Hepatic stellate cell (primary cell): ENCODE results near the gene THEM5.
"Not testable (repeated sequence)": the region's sequence is repeated elsewhere in the genome, so short reads cannot be mapped to it uniquely, and the experiment has no call there.

Experiments used
- DNase-seq: peaks from one replicate; pipeline ENCODE4 v3.0.0; 2011; ENCODE audit warnings: low spot score

Gene THEM5, protein sequence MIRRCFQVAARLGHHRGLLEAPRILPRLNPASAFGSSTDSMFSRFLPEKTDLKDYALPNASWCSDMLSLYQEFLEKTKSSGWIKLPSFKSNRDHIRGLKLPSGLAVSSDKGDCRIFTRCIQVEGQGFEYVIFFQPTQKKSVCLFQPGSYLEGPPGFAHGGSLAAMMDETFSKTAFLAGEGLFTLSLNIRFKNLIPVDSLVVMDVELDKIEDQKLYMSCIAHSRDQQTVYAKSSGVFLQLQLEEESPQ

DNA sequence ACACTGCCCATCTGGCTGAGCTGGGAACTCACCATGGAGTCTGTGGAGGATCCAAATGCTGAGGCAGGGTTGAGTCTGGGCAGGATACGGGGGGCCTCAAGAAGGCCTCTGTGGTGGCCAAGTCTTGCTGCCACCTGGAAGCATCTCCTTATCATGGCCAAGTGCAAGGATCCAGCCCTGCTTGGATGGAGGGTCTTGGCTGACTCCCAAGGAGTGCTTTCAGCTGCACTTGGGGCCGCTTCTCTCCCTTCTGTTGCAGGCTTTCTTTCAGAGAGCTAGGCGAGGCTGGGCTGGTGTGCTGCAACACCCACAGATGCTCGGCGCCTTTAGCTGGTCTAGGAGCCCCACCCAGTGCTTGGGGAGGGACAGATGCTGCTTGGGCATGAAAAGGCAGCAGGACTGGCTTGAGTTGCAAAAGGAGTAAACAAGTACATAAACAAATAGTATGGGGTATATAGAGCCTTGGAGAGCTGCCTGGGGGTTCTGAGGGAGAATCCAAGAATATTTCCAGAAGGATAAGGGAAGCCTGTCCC, at the start of gene THEM5:
THEM5 (minus strand) TSS at position 302 of the 533 bp plus-strand sequence; CDS start at position 155, 147 bp downstream.
- DNase-seq: no peak

DNA sequence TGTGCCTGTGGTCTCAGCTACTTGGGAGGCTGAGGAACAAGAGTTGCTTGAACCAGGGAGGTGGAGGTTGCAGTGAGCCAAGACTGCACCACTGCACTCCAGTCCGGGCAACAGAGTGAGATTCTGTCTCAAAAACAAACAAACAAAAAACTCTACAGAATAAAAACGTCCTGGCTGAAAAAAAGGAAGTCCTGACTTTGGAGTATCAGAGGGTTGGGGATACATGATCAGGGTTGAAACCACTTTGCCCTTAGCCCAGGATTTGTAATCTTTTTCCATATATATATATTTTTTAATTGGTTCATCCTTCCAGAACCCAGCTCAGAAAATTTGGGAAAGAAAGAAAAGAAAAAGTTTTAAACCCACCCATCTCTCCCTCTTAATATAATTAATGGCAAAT, 49.3 kb upstream of the THEM5 start:
- DNase-seq: no peak

DNA sequence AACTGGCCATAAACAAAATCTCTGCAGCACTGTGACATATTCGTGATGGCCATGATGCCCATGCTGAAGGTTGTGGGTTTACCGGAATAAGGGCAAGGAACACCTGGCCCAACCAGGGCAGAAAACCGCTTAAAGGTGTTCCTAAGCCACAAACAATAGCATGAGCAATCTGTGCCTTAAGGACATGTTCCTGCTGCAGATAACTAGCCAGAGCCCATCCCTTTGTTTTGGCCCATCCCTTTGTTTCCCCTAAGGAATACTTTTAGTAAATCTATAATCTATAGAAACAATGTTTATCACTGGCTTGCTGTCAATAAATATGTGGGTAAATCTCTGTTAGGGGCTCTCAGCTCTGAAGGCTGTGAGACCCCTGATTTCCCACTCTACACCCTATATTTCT, 47.3 kb upstream of the THEM5 start:
- DNase-seq: not testable (repeated sequence)

DNA sequence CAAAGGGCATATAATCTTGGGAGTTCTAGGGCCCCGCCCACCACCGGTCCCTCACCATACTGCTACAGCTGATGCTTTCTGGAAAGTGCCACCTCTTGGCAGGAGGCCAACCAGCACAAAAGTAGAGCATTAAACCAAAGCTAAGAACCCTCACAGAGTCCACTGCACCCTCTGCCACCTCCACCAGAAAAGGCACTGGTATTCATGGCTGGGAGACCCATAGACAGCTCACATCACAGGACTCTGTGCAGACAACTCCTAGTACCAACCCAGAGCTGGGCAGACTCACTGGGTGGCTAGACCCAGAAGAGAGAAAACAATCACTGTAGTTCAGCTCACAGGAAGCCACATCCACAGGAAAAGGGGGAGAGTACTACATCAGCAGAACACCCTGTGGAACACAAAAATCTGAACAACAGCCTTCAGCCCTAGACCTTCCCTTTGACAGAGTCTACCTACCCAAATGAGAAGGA, 45.0 kb upstream of the THEM5 start:
- no peak for DNase-seq

DNA sequence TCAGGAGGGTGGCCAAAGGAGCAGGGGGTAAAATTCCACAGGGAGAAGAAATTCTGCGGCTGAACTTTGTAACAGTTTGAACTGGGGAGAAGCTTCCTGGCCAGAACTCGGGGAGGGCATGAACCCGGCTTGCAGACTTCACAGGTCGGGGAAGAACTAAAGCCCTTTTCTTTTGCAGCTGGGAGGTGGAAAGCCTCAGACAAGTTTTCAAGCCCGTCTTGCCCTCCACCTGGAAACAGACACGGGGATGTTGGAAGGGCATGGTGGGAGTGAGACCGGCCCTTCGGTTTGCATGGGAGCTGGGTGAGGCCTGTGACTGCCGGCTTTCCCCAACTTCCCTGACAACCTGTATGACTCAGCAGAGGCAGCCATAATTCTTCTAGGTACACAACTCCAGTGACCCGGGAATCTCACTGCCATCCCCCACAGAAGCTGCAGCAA, 44.5 kb upstream of the THEM5 start:
- no peak for DNase-seq

DNA sequence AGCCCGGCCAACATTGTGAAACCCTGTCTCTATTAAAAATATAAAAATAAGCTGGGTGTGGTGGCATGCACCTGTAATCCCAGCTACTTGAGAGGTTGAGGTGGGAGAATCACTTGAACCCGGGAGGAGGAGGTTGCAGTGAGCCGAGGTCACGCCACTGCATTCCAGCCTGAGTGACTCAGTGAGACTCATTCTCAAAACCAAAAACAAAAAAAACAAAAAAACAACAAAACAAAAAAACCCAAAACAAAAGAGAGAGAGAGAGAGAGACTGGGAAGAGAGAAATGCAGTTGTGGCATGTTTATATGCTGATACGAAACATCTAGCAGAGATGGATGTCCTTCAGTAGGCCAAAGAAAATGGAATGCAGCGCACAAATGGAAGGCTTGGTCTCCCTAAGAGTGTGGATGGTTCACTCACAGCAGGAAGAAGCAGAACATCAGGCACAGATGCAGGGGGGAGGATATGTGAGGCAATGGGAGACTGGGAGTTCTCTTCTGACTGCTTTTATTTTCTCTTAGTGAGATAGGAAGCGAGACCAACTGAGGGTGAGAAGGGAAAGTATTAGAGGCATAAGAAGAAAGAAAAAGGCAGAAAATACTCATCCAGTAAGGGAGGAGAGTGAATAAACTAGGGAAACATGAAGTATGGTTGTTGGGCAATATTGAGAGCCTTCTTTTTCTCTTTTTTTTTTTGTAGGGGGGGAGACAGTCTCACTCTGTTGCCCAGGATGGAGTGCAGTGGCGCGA, 39.8 kb upstream of the THEM5 start:
- DNase-seq: no peak

DNA sequence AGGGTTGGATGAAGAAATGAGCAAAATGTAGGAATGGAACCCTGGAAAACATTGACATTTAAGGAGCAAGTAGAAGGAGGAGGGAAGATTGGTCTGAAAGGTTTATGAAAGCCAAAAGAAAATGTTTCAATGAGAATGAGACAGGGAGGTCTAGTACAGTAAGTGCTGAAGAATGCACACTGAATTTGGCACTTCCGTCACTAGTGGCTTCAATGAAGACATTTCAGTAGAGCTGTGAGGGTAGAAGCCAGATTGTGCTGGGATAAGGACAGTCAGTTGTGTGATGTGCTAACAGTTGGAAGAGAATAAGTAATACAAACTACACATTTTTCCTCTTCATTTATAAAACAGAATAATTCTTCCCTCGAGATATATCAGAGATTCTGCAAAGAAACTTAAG, 38.7 kb upstream of the THEM5 start:
- DNase-seq: no peak

DNA sequence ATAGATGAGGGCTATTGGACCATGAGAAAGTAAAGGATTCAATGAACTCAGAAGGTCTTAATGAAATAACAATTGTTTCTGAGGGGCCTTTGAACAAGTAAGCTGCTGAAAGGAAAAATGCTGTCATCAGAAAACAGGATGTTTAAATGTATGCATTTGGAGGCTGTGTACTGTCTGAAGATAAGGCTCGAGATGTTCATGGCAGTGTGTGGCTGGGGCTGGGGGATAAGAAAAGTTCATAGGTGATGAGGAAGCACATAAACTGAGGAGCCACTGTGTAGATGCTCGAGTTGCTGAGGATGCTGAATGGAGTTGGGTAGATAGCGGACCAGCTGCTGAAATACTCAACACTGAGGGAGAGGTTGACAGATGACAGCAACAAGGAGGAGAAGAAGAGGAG, 38.0 kb upstream of the THEM5 start:
- DNase-seq: no peak

DNA sequence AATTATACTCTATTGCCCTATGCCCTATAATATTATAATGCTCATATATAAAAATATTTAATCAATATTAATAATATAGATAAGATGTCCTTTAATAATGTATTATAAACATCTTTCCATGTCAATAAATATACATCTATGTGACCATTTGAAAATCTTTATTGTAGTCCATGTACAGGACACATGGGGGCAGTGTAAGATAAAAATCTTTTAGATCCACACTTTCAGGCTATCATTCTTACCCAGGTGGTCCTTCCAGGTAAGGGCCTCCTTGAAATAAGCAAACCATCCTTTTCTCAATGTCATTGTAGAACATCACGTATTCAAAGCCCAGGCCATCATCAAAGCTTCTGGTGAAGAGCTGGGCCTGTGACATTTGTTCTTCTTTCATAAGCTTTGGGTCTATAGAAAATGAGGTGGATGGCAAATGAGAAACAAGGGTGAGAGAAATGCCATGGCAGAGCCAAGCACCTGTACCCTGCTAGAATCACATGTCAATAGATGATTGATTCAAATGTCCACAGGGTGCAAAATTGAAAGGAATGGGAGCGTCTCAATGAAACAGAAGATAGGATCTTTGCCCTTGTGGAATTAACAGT, 35.6 kb upstream of the THEM5 start:
- DNase-seq: no peak

DNA sequence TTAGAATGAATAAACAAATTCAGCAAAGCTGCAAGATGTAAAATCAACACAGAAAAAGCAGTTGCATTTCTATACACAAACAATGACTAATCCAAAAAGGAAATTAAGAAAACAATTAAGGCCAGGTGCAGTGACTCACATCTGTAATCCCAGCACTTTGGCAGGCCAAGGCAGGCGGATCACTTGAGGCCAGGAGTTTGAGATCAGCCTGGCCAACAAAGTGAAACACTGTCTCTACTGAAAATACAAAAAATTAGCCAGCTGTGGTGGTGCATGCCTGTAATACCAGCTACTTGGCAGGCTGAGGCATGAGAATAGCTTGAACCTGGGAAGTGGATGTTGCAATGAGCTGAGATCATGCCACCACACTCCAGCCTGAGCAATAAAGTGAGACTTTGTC, 33.5 kb upstream of the THEM5 start:
- no peak for DNase-seq

DNA sequence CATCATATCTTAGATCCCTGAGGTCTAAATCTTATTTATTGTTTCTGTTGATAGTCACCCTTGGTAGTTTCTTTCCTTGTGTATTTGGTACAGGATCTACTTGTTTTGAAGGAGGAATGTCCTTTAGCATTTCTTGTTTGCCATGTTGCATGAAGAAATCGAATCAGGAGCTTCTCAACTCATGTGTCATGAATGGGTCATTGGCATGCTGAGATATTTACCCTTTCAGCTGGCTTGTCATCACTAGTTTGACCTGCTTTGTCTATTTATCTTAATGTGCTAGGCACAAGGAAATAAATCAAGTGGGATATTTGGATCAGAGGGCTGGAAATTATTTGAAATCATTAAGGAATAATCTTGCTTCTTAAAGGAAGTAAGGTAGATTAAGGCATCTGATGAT, 32.0 kb upstream of the THEM5 start:
- DNase-seq: no peak

DNA sequence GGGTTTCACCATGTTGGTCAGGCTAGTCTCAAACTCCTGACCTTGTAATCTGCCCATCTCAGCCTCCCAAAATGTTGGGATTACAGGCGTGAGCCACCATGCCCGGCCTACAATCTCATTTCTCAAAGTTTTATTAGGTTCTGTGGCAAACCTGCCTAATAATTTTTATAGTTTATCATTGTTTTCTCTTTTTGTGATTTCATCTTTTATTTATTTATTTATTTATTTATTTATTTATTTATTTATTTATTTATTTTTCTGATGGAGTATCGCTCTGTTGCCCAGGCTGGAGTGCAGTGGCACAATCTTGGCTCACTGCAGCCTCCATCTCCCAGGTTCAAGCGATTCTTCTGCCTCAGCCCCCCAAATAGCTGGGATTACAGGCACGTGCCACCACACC, 31.4 kb upstream of the THEM5 start:
- not testable (repeated sequence) for DNase-seq

DNA sequence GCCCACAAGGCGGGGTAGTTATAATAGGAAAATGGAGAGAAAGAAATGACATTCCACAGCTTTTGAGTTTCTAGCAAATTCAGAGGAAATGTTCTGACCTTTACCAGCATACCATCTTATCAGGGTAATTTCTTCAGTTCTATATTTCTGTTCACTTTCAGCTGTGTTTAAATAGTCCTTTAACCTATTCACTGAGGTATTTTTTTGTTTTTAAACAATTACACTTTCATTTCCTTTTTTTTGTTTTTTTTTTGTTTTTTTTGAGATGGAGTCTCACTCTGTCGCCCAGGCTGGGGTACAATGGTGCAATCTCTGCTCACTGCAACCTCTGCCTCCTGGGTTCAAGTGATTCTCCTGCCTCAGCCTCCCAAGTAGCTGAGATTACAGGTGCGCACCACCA, 30.9 kb upstream of the THEM5 start:
- DNase-seq: not testable (repeated sequence)

DNA sequence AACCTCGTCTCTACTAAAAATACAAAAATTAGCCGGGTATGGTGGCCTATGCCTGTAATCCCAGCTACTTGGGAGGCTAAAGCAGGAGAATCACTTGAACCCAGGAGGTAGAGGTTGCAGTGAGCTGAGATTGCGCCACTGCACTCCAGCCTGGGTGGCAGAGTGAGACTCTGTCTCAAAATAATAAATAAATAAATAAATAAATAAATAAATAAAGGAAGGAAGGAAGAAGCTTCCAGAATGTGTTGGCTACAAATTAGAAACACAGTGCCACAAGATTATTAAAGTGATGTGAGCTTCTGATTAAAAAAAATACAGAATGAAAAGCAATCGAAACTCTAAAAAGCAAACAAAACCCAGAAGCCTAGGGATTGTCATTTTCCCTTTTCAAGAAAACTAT, 30.4 kb upstream of the THEM5 start:
- not testable (repeated sequence) for DNase-seq

DNA sequence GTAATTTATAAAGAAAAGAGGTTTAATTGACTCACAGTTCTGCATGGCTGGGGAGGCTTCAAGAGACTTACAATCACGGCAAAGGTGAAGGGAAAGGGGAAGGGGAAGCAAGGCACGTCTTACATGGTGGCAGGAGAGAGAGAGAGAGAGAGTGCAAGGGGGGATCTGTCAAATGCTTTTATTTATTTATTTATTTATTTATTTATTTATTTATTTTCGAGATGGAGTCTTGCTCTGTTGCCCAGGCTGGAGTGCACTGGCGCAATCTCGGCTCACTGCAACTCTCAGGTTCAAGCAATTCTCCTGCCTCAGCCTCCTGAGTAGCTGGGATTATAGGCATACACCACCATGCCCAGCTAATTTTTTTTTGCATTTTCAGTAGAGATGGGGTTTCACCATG, 29.4 kb upstream of the THEM5 start:
- not testable (repeated sequence) for DNase-seq

DNA sequence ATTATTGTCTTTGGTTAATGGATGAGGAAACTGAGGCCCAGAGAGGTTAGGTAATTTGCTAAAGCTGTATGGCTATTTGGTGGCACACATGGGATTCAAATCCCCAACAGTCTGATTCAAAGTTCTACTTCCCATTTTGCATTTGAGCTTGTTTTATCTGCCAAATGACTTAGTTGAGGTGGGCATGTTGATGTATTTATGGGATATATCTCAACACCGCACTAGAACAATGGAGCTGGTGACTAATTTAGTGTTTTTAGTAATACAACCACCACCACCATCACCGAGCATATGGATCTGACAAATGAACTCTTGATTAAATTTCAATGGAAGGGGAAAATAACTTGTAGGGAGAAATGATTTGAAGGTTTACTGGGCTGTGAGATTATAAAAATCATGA, 29.0 kb upstream of the THEM5 start:
- no peak for DNase-seq

DNA sequence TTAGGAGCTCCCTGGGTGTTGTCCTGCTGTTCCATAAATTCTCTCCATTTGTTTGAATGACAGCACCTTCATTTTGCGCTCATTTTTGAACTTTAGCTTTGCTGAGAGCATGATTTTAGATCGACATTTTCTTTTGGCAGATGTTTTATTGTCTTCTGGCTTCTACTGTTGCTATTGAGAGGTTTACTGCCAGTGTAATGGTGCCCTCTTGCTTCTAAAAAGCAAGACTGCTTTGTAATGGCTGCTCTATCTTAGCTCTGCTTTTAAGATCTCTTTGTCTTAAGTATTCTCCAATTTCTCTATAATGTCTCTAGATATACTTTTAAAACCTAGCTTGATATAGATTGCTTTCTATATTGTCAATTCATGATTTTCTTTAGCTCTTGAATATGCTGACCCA, 28.0 kb upstream of the THEM5 start:
- DNase-seq: no peak

DNA sequence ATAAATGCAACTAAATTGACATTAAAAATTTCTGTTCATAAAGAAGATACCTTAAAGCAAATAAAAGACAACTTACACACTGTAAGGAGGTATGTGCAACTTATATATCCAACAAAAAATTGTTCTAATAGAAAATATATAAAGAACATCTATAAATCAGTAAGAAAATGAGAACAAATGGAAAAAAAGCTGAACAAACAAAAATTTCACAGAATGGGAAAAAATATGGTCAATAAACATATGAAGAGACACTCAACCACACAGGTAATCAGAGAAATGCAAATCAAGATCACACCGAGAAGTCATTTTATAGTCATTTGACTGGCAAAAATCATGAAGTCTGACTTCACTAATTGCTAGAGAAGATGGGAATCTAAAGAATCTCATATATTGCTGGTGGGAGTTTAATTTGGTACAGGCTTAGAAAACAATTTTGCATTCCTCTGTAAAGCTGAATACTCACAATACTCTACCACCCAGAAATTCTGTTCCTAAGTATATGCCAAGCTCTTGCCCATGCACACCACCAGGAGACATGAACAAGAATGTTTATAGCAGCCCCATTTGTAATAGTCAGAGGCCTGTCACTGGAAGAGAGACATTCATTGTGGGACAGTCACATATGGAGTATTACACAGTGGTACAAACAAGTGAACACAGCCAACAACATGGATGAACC, 22.0 kb upstream of the THEM5 start:
- no peak for DNase-seq

DNA sequence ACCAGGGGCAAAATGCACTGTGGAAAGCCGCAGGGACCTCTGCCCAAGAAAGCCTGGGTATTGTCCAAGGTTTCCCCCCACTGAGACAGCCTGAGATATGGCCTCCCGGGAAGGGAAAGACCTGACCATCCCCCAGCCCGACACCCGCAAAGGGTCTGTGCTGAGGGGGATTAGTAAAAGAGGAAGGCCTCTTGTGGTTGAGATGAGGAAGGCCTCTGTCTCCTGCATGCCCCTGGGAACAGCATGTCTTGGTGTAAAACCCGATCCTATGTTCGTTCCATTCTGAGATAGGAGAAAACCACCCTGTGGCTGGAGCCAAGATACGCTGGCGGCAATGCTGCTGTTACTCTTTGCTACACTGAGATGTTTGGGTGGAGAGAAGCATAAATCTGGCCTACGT, 19.3 kb upstream of the THEM5 start:
- DNase-seq: not testable (repeated sequence)

DNA sequence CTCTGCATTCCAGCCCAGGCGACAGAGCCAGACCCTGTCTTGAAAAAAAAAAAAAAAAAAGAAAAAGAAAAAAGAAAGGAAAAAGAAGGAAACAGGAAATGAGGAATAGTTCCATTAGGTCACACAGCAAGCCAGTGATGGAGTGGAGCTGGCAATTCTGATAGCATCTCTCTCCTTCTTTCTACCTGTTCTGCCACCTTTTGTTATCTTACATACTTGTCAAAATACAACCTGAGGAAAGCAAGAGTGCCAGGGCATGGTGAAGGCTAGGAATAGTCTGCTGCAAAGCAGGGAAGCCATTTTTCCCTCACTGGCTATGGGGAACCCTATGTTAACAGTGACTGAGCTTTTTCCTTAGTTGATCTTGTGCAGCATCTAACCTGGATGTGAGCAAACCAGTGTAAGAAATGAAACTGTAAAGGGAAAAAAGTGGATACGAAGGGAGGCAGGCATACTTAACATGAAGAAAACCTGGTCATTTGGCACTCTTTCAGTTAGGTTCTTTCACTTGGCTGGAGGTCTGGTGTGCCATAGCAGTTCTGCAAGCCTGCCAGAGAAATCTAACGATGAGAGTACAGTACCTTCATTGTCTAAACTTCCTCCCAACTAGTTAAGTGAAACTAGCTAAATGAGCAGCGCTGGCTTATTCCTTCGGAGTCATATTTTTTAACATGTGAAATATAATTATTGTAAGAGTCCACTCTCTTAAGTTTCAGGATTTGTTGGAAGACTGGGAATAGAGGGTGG, 17.9 kb upstream of the THEM5 start:
- no peak for DNase-seq

DNA sequence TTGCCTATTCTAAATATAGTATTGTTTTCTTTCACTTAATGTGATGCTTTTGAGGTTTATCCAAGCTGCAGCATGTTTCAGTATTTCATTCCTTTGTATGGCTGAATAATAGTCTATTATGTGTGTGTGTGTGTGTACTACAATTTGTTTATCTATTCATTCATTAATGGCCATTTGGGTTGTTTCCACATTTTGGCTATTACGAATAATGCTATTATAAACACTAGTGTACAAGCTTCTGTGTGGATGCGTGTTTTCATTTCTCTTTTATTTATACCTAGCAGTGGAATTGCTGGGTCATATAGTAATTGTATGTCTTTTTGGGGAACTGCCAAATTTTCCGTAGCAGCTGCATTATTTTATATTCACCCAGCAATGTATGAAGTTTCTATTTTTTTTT, 15.0 kb upstream of the THEM5 start:
- no peak for DNase-seq
